ENCODE data around the gene EHMT2.

EHMT2 gene

DNA sequence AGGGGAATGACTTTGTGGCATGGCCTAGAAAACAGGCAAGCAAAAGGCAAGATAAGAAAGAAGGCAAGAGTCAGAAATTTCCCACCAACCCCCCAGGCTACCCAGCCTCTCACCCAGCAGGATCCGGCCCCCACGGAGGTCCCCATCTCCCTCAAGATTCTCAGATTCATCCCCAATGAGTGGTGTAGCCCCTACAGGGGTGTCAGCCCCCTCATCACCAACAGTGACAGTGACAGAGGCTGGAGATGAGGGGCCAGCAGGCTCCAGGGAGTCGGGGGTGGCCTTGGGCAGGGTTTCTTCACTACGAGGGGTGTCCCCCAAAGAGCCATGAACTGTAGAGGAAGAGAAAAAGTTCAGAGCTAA lies 1.0 kb downstream of the EHMT2 start:
- no peak for DNase-seq
- Mint-ChIP-seq H3K27me3 (no peaks in the 10 kb centered on the region), H3K4me3 (peak overlapping the region; percentile 76 to 84), H3K36me3 (ENCODE audit: insufficient read depth) (peaks cover 43% of the 10 kb centered on the region), H3K27ac (peak overlapping the region; percentile 87 to 89), H3K4me1 (ENCODE audit: low read depth in 2 of 2) (peaks cover 29 to 35% of the 10 kb centered on the region in 2 donors), H3K9me3 (no peaks in the 10 kb centered on the region)
- ATAC-seq (replicated peaks) = no peak

GRCh38 chr6:31892821-31893220 lies 4.7 kb downstream of the EHMT2 start:
- Mint-ChIP-seq H3K9me3 (no peaks in the 10 kb centered on the region), H3K27me3 (no peaks in the 10 kb centered on the region), H3K36me3 (ENCODE audit: insufficient read depth) (peaks cover 45% of the 10 kb centered on the region), H3K27ac (no peak overlapping the region), H3K4me1 (ENCODE audit: low read depth in 2 of 2) (peaks cover 17 to 20% of the 10 kb centered on the region in 2 donors), H3K4me3 (no peak overlapping the region)
- no peak for DNase-seq
- no peak for ATAC-seq (replicated peaks)

DNA sequence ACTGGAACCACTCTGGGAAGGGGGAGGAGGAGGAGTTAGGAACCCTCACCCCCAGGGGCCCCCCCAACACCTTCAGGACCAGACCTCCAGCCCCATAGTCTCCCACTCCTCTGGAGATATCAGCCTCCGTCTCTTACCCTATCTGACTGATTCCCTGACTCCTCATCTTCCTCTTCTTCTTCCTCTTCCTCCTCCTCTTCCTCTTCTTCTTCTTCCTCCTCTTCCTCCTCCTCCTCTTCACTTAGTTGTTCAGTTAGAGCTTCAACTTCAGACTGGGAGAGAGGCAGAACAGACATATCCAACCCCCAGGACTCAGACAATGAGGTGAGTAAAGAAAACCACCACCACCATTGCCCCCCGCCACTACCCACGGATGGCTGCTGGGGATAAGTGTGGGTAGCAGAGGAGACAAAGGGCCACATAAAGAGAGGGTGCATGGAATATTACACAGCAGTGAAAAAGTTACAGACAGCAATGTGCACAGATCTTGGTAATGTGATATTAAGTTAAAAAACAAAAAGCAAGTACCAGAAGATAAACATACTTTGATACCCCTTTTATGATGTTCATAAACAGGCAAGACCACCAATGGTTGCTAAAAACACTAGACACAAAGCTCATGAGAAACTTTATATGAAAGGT lies 8.0 kb downstream of the EHMT2 start:
- ATAC-seq (replicated peaks) = no peak
- no peak for DNase-seq
- Mint-ChIP-seq H3K9me3 (no peaks in the 10 kb centered on the region), H3K27me3 (no peaks in the 10 kb centered on the region), H3K27ac (peak overlapping the region in 1 of 2 donors; percentile 38), H3K4me1 (ENCODE audit: low read depth in 2 of 2) (peaks cover 8% of the 10 kb centered on the region in 2 donors), H3K4me3 (no peak overlapping the region), H3K36me3 (ENCODE audit: insufficient read depth) (peaks cover 45% of the 10 kb centered on the region)

DNA sequence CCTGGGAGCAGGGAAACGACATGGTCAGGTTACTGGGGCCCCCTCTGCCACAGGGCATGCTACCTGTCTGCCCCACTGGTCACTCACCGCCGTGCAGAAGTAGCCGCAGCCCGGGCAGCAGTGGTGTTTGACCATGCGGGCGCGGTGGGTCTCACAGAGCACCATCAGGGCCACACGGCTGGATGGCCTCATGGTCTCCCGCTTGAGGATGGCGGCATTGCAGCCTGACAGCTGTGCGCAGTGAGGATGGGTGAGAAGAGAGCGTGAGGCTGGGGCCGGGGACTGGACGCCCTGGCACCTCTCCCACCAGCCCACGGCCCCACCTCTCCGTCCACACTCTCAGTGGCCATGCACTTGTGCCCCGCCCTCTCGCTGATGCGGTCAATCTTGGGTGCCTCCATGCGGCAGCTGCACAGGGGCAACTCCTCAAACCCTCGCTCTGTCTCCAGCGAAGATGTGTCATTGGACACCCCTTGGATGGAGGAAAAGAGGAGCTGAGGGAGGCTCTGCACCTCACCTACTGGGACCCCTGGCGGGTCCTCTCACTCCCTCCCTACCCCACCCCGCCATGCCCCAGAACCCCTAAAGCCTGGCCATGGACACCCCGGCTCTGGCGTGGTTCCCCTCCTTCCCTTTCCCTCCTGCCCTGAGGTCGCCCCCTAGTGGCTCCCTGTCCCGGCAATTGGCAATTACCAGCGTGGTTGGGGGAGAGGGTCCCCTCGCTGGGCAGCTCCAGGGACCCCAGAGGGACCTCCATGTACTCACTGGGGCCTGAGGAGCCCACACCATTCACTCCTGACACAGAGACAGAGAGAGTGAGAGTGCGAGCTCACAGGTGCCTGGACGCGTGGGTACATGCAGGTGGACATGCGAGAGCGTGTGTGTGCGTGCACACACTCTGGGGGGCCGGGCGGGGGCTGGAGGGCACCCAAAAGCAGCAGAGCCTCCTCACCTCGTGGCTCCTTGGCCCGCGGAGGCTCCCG lies 8.9 kb downstream of the EHMT2 start:
- Mint-ChIP-seq H3K9me3 (no peaks in the 10 kb centered on the region), H3K36me3 (ENCODE audit: insufficient read depth) (peaks cover 38% of the 10 kb centered on the region), H3K4me1 (ENCODE audit: low read depth in 2 of 2) (peaks cover 8% of the 10 kb centered on the region in 2 donors), H3K27ac (peak overlapping the region in 1 of 2 donors; percentile 29), H3K27me3 (no peaks in the 10 kb centered on the region), H3K4me3 (no peak overlapping the region)
- peak; percentile 17 for ATAC-seq (replicated peaks)
- DNase-seq = peak; percentile 41 to 49 (median 48)

DNA sequence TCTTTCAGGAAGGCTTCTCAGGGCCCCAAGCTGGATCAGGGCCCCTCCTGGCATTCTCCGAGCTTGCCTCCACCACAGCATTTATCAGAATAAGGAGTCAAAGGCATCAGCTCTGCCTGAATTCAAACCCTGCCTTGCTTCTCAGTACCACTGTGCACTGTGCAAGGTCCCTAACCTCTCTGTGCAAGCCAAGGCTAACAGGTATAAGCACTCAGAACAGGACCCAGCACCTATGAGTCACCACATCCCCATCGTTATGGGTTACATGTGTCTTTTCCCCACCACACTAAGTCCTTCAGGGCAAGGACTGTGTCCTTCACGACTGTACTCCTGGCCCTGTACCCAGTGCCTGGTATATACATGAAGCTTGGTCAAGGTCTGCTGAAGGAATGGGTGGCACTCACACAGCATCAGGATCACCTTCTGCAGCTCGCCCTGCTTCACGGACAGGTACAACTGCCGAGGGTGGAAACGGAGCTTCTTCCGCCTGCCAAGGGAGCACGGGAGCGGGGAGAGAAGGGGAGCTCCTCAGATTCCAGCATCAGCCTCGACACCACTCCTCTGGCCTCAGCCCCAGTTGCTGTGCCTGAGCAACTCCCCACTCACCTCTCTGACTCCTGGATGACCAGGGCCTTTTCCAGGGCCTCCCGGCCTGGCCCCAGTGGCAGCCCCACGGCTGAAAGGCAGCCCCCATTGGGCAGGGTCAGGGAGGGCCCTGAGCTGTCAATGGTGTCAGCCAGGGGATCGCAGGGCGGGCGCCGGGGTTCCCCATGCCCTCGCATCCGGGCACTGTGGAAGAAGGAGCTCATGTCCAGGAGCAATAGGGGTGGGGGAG lies 10.1 kb downstream of the EHMT2 start:
- H3K4me3 Mint-ChIP-seq = no peak overlapping the region
- peaks cover 4 to 8% of the 10 kb centered on the region in 2 donors for H3K4me1 Mint-ChIP-seq (ENCODE audit: low read depth in 2 of 2)
- no peak overlapping the region for H3K27ac Mint-ChIP-seq
- no peak for ATAC-seq (replicated peaks)
- DNase-seq = no peak
- no peaks in the 10 kb centered on the region for H3K9me3 Mint-ChIP-seq
- H3K27me3 Mint-ChIP-seq = no peaks in the 10 kb centered on the region
- peaks cover 41% of the 10 kb centered on the region for H3K36me3 Mint-ChIP-seq (ENCODE audit: insufficient read depth)

GRCh38 chr6:31886541-31886991 lies 10.9 kb downstream of the EHMT2 start:
- Mint-ChIP-seq H3K9me3 (no peaks in the 10 kb centered on the region), H3K4me3 (no peak overlapping the region), H3K36me3 (ENCODE audit: insufficient read depth) (peaks cover 40% of the 10 kb centered on the region), H3K27ac (peak overlapping the region in 1 of 2 donors; percentile 21), H3K4me1 (ENCODE audit: low read depth in 2 of 2) (peaks cover 4 to 8% of the 10 kb centered on the region in 2 donors), H3K27me3 (no peaks in the 10 kb centered on the region)
- DNase-seq (no peak), ATAC-seq (replicated peaks) (no peak)

GRCh38 chr6:31884528-31885035 lies 12.9 kb downstream of the EHMT2 start:
- Mint-ChIP-seq H3K9me3 (no peaks in the 10 kb centered on the region), H3K4me3 (no peak overlapping the region), H3K27me3 (no peaks in the 10 kb centered on the region), H3K27ac (no peak overlapping the region), H3K36me3 (ENCODE audit: insufficient read depth) (peaks cover 38% of the 10 kb centered on the region), H3K4me1 (ENCODE audit: low read depth in 2 of 2) (peaks cover 2 to 7% of the 10 kb centered on the region in 2 donors)
- DNase-seq (no peak), ATAC-seq (replicated peaks) (no peak)

GRCh38 chr6:31883676-31884075 lies 13.8 kb downstream of the EHMT2 start:
- ATAC-seq (replicated peaks) (no peak), DNase-seq (no peak)
- H3K9me3 Mint-ChIP-seq = no peaks in the 10 kb centered on the region
- no peaks in the 10 kb centered on the region for H3K27me3 Mint-ChIP-seq
- peaks cover 0 to 4% of the 10 kb centered on the region in 2 donors for H3K4me1 Mint-ChIP-seq (ENCODE audit: low read depth in 2 of 2)
- peaks cover 38% of the 10 kb centered on the region for H3K36me3 Mint-ChIP-seq (ENCODE audit: insufficient read depth)
- no peak overlapping the region for H3K4me3 Mint-ChIP-seq
- no peak overlapping the region for H3K27ac Mint-ChIP-seq

- Mint-ChIP-seq H3K27me3 (no peaks in the 10 kb centered on the region), H3K9me3 (no peaks in the 10 kb centered on the region), H3K4me3 (no peak overlapping the region), H3K36me3 (ENCODE audit: insufficient read depth) (peaks cover 38% of the 10 kb centered on the region), H3K4me1 (ENCODE audit: low read depth in 2 of 2) (peaks cover 0 to 4% of the 10 kb centered on the region in 2 donors), H3K27ac (no peak overlapping the region)
- DNase-seq (no peak), ATAC-seq (replicated peaks) (no peak)
These were observed 15.2 kb downstream of the EHMT2 start for GRCh38 chr6:31882344-31882743.

GRCh38 chr6:31881136-31881859 lies 16.2 kb downstream of the EHMT2 start:
- no peak for ATAC-seq (replicated peaks)
- peaks cover 0 to 3% of the 10 kb centered on the region in 2 donors for H3K4me1 Mint-ChIP-seq (ENCODE audit: low read depth in 2 of 2)
- H3K27ac Mint-ChIP-seq = peak overlapping the region; percentile 26 to 27
- H3K4me3 Mint-ChIP-seq = no peak overlapping the region
- DNase-seq = no peak
- no peaks in the 10 kb centered on the region for H3K27me3 Mint-ChIP-seq
- no peaks in the 10 kb centered on the region for H3K9me3 Mint-ChIP-seq
- H3K36me3 Mint-ChIP-seq (ENCODE audit: insufficient read depth) = peaks cover 33% of the 10 kb centered on the region

- no peak for ATAC-seq (replicated peaks)
- H3K4me1 Mint-ChIP-seq (ENCODE audit: low read depth in 2 of 2) = no peaks in the 10 kb centered on the region
These were observed 16.9 kb downstream of the EHMT2 start for GRCh38 chr6:31880616-31881015.

DNA sequence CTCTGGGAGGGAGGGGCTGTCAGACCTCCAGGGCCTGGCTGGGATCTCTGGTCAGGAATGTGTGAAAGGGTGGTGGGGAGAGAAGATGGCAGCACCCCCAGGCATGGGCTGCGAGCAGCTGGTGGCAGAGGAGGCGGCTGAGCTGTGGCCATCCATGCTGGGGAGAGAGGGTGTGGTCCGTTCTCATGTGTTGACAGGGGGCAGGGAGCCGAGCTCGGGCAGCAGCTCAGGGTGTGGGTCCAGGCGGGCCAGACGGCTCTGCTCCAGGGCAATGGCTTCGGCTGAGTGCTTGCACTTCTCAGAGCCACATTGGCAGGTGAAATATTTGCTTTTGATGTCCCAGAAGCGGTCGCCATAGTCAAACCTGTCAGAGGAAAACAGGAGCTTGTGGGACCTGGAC lies 17.6 kb downstream of the EHMT2 start:
- H3K9me3 Mint-ChIP-seq = no peaks in the 10 kb centered on the region
- DNase-seq (no peak), ATAC-seq (replicated peaks) (no peak)
- no peak overlapping the region for H3K4me3 Mint-ChIP-seq
- H3K4me1 Mint-ChIP-seq (ENCODE audit: low read depth in 2 of 2) = no peaks in the 10 kb centered on the region
- H3K36me3 Mint-ChIP-seq (ENCODE audit: insufficient read depth) = peaks cover 24% of the 10 kb centered on the region
- no peak overlapping the region for H3K27ac Mint-ChIP-seq
- no peaks in the 10 kb centered on the region for H3K27me3 Mint-ChIP-seq

More at GRCh38 chr6:31880616-31881015, 16.9 kb downstream of the EHMT2 start:
- H3K36me3 Mint-ChIP-seq (ENCODE audit: insufficient read depth) = peaks cover 26% of the 10 kb centered on the region
- no peak for DNase-seq
- peak overlapping the region; percentile 26 to 27 for H3K27ac Mint-ChIP-seq
- H3K4me3 Mint-ChIP-seq = no peak overlapping the region
- no peaks in the 10 kb centered on the region for H3K27me3 Mint-ChIP-seq
- no peaks in the 10 kb centered on the region for H3K9me3 Mint-ChIP-seq

Data from effector memory CD8-positive, alpha-beta T cell (primary cell).